Skeletal muscle cell (primary cell): ENCODE measurements around the gene CDC42EP4.
A peak's percentile ranks its signal among the peaks of the same experiment; 100 is the strongest.

Experiments used
- DNase-seq: peaks from one replicate; pipeline ENCODE4 v3.0.0-alpha.2; 2010; ENCODE audit warnings: low read depth
- H3K4me3 ChIP-seq: 2 replicates; pipeline ENCODE4 v1.5.1; 2011; ENCODE audit warnings: low read depth, mild to moderate bottlenecking, control low read depth, low read length, moderate library complexity

The CDC42EP4 gene

DNA sequence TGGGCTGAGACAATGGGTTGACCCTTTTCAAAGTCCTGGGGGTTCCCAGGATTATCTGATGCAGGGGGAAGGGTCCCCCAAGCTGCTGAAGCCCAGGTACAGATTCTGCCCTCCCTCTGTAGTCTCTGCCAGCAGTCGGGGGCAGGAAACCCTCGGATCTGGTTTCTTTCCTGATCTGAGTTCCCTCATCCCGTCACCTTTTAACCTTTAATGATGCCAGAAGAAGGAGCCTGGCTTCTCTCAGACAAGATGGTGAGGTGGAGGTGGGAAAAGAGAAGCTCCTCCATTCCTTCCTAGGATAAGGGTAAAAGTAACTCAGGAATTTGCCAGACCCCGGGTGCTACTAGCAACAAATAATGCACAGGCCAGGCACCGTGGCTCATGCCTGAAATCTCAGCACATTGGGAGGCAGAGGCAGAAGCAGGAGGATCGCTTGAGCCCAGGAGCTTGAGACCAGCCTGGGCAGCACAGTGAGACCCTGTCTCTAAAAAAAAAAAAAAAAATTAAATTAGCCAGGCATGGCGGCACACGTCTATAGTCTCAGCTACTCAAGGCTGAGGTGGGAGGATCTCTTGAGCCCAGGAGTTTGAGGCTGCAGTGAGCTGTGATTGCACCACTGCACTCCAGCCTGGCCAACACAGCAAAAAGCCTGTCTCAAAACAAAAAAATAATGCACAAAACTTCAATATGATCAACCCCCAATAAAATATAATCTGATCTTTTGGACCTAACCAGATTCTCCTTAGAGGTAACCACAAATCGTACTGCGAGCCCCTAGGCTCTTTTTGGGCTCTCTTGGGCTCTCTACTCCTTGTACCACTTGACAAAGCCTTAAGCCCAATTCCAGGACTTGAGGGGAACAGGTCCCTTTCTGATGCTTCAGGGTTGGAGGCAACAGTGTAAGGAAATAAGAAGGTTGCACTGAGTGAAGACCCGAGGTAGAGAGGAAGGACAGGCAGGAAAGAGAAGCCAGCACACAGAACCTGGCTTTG, 5.7 kb downstream of the CDC42EP4 start:
- no peak for DNase-seq
- peak overlapping the region; percentile 32 for H3K4me3 ChIP-seq

DNA sequence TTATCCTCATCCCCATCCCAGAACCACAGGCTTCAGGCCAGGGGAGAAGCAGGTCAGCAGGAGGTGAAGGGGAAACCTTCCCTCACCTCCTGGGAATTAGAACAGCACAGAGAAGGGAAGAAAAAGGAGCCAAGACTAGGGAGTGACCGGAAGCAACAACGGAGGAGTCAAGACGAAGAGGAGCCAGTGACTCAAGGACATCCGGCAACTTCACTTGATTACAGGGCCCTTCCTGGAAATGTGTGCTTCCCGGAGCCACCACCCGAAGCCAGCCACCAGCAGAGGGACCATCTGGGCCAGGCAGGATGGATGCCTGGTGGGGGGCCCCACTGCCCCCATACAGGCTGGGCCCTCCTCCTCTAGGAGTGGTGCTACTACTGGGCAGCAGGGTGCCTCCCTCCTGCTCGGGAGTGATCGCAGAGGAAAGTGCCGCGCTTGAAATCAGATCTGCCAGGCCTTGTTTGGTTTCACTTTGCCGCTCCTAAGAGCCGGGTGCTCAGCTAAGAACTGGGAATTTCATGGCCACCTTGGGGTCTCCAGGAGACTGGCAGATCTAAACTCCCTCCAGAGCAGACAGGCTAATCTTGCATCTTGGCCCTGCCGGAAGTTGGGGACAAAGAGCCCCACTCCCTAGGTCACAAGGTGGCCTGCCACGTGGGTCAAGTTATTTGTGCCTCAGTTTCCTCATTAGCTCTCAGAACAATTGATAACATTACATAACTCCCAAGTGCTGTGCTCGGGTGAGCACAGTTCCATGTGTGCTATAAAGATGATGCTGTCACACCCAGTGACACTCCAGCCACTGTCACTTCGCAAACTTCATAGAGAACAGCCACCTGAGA, 6.6 kb downstream of the CDC42EP4 start:
- H3K4me3 ChIP-seq = peak overlapping the region; percentile 32
- DNase-seq = no peak

DNA sequence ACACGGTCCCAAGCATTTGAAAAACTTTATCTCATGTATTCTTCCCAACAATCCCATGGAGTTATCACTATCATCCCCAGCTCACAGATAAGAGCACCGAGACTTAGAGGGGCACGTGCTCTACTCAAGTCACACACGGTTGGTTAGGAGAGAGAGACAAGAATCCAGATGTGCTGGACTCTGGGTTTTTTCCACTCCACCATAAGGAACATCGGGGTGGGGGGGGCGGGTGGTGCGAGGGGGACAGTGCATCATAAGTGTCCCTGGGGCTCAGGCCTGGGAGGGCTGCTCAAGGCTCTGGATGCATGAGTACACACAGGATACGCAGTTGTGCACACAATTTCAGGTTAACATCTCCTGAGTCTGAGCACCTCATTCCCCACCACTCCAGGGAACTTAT, 7.4 kb downstream of the CDC42EP4 start:
- DNase-seq = no peak

DNA sequence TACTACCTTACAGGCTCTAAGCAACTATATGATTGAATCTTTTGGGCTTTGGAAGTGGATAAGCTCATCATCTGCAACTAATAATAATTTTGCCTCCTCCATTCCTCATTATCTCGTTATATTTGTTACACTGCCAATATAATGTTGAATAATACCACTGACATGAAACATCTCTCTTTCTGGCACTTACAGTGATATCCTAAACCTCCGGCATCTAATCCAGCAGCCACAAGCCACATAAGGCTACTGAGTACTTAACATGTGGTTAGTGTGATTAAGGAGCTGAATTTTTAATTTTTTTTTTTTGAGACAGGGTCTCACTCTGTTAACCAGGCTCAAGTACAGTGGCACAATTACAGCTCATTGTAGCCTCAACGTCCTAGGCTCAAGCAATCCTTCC, 9.6 kb downstream of the CDC42EP4 start:
- DNase-seq = no peak
- no peak overlapping the region for H3K4me3 ChIP-seq

More for the DNA sequence above, 7.4 kb downstream of the CDC42EP4 start:
- no peak overlapping the region for H3K4me3 ChIP-seq

DNA sequence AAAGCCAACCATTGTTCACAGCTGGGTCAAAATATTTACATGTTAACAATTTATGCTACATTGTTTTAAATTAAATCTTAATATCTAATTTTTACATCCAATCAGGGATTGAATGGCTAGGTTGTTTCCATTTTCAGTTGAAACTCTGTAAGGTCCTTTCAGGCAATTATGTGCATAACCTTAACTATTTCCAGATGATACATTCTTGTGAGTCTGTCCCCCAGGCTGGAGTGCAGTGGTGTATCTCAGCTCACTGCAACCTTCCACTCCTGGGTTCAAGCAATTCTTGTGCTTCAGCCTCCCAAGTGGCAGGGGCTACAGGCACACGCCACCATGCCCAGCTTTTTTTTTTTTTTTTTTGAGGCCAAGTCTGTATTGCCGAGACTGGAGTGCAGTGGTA, 10.4 kb downstream of the CDC42EP4 start:
- DNase-seq = no peak
- no peak overlapping the region for H3K4me3 ChIP-seq

DNA sequence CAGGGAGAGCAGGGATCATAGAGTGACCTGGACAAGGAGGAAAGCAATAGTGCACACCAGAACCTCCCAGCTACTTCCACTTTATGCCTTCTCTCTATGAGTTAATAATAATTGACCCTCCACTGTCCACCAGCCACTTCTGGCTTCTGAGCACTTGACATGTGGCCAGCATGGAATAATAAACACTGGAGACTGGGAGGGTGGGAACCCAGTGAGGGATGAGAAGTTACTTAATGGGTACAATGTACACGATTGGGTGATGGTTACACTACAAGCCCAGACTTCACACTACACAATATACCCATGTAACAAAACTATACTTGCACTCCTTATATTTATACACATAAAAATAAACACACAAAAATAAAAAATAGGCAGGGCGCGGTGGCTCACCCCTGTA, 11.4 kb downstream of the CDC42EP4 start:
- no peak overlapping the region for H3K4me3 ChIP-seq
- no peak for DNase-seq

DNA sequence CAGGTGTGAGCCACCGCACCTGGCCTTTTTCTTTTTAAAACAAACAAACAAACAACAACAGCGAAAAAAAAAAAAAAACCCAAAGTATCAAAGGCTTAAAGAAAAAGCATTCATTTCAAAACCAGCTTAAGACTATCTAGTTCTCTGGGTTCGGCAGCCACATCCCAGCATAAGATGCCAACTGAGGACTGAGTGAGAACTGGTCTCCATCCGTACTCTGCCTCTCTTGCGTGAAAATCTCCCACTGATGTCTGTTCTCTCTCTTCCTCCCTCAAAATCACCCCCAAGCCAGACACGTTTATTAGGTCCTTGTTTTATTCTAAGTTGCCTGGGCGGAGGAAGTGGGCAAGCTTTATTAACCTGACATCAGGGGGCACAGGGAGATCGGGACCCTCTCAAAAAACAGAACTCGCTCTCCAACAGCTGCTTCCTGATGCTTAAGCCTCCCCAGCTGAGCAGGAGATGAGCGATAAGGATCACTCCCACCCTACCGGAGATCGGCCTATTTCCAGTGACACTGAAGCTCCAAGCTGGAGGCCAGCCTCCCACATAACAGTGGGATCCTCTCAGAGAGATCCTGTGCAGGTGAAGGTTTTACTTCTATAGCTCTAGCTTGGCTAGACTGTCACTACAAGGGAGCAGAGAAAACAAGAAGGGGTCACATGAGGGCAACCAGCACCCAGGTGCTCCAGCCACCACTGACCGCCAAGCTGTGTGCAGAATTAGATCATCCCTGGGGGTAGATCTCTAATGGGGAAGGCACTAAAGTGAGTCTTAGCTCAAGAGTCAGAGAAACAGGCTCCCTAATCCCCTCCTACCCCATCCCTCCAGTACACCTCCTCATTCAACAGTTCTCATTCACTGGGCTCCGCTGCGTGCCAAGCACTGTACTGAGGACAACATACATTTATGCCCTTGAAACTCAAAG, 13.6 kb downstream of the CDC42EP4 start:
- H3K4me3 ChIP-seq = no peak overlapping the region
- no peak for DNase-seq

DNA sequence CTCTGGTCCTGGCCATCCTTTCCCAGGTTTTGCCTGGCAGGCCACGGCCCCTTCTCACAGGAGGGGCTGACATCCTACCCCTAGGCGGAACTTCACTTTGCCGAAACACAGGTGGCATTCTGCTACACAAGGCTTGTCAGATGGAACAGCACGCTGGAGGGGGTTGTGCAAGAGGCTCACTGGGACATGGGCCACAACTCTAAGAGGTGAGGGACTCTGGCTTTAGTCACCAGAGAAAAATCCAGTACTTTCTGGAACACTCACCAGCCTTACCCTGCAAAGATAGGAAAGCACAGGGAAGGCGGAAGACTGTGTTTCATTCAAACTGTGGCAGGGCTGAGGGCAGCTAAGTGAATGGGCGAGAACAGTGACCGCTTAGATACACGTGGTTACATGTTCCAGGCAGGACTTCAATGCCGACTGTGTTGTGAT, 18.3 kb downstream of the CDC42EP4 start:
- DNase-seq = no peak
- H3K4me3 ChIP-seq = no peak overlapping the region

DNA sequence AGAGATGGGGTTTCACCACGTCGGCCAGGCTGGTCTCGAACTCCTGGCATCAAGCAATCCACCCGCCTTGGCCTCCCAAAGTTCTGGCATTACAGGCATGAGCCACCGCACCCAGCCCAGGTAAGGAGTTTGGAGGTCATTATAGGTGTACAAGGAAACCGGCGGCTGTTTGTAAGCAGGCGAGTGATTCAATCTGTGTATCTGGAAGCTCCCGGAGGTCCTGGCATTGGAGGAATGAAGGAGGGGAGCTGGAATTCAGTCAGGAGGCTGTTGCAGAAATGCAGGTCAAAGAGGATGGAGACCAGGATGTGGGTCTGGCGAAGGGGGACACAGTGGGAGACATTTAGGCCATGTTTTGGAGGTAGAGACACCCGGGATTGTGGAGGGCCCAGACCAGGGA, 18.8 kb downstream of the CDC42EP4 start:
- DNase-seq = no peak
- no peak overlapping the region for H3K4me3 ChIP-seq

DNA sequence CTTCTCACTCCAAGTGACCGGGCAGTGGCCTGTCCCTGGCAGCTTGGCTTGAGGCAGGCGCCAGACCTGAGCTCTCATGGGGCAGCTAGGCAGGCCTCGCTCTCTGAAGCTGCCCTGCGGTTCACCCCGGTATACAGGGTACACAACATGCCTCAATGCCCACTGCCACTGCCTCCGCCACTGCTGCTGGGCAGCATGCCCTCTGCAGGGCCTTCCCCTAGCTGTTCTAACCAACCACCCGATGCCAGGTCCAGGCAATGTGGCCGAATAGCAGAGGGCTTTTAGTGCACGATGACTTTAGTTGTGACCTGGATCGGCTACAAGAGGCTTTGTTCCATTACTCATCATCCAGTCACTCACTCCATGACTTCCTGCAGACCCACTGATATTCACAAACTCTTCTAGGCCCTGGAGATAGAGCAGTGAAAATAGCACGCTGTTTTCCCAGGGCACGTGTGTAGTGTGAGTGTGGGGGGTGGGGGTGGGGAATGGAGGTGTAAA, 19.7 kb downstream of the CDC42EP4 start:
- H3K4me3 ChIP-seq = no peak overlapping the region
- no peak for DNase-seq

DNA sequence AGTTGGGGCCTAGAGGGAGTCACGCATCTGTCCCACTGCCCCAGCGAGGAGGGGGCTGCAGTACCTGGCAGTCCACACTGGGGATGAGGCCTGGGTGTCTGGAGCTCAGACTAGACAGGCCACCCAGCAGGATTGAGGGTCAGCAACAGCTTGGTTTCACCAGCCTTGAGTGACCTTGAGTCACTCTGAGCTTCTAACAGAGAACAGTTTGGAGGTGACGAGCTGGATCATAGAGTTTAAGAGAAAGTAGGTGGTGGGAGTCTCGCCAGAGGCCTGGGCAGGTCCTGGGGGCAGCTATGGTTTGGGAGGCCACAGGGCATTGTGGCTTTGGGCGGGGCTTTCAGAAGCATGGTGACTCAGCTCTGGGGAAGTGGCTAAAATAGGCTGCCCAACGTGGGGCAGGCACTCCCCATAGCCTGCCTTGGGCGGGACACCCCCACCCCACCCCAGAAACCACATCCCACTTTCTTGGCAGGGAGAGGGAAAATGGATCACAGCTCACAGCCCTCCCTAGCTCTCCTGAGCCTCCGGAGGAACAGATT, 20.5 kb downstream of the CDC42EP4 start:
- peak; percentile 70 for DNase-seq
- H3K4me3 ChIP-seq = no peak overlapping the region

DNA sequence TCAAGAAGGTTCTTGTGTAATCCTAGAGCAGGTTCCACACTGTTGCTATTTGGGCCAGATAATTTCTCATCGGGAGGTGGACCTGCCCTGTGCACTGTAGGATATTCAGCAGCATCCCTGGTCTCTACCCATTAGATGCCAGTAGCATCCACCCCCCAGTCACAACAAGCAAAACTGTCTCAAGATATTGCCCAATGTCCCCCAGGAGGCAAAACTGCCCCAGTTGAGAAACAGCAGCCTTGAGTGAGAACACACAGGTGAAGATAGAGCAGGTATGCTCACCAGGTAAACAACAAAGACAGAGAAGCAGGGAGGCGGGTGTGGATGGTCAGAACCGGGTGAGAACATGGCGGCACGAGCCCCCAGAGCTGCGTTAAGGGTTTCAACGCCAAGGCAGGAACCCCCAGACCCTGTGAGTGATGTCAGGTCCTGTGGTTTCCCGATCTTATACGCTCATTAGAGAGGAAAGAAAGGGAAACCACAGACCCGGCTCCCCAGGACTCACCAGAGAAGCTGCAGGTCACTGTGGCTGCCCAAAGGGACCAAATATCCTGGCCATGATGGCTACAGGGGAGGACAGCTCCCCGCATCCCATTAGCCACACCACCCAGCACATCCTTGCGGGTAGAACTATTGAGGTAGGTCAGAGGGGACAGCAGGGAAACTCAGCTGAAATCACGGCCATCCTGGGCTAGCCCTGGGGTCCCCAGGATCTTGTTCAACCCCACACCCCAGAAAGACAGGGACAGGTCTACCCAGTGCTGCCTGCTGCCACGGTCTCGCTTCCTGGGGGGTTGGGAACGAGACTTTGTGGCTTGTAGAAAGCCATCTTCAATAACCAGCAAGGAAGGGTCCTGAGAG, 21.2 kb downstream of the CDC42EP4 start:
- no peak for DNase-seq
- no peak overlapping the region for H3K4me3 ChIP-seq

DNA sequence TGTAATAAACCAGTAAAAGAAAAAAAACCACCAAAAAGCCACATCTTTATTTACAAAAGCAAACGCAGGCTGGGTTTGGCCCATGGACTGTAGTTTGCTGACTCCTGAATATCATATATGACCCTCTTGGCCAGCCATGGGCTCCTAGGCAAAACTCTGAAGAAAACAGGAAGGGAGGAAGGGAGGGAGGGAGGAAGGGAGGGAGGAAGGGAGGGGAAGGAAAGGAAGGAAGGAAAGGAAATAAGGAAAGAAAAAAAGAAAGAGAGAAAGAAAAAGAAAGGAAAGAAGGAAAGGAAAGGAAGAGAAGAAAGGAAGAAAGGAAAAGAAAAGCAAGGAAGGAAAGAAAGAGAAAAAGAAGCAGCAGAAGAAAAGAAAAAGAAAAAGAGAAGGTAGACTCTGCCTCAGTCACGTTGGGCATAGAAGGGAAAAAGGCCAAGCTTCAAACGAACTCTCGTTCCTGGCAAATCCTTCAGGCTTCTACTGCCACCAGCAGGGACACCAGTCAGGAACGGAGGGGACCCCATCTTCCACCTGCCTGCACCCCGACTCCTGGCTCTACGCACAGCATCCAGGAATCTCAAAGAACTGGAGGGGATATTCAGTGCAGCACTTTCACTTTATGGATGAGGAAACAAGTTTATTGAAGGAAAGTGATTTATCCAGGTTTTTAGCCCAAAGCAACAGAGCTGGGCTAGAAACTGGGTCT, 22.1 kb downstream of the CDC42EP4 start:
- no peak for DNase-seq
- no peak overlapping the region for H3K4me3 ChIP-seq

DNA sequence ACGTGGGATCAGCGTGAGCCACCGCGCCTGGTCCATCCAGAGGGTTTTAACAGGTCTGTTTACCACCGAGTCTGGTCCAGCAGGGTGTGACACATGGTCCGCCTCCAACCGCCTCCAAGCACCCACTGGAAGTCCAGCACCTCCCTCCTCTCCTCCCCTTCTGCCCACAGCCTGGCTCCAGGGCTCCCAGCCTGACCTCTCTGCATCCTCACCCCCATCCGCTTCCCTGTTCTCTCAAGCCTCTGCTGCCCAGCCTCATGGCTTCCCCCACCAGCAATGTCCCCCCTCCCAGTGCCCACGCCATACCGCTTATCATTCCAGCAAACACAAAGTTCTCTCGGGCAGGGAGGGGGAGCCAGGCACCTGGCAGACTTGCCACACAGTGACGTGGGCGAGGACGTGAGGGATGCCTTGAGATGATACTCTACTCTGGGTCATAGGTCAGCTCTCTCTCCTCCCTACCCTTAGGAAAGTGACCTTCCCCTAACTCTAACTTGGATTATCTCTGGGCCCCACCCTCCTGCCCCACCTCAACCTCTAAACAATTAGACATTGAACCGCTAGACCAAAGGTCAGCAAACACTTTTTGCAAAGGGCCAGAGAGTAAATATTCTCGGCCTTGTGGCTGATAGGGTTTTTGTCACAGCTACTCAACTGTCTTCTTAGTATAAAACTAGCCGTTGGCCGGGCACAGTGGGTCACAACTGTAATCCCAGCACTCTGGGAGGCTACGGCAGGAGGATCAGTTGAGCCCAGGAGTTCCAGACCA, 23.1 kb downstream of the CDC42EP4 start:
- DNase-seq = no peak
- no peak overlapping the region for H3K4me3 ChIP-seq

DNA sequence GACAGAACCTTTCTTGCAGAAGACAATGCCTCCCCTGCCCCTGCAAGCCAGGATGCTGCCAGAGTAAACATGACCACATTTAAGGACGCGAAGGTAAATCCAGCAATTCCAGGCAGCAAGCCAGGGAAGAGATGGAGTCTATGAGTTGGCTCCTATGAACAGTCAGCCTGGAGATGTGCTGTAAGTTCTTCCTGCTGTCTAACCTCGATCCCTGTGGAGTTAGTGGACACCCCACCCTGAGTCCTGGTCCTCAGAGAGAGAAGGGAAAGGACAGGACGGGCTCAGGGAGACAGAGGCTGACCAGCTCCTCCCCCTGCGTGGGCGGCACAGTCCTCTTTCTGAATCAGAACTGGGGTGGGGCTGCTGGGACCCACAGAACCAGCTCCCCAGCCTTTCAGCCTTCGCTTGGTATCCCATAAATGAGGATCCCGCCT, 24.9 kb downstream of the CDC42EP4 start:
- peak; percentile 75 for DNase-seq
- H3K4me3 ChIP-seq = no peak overlapping the region

DNA sequence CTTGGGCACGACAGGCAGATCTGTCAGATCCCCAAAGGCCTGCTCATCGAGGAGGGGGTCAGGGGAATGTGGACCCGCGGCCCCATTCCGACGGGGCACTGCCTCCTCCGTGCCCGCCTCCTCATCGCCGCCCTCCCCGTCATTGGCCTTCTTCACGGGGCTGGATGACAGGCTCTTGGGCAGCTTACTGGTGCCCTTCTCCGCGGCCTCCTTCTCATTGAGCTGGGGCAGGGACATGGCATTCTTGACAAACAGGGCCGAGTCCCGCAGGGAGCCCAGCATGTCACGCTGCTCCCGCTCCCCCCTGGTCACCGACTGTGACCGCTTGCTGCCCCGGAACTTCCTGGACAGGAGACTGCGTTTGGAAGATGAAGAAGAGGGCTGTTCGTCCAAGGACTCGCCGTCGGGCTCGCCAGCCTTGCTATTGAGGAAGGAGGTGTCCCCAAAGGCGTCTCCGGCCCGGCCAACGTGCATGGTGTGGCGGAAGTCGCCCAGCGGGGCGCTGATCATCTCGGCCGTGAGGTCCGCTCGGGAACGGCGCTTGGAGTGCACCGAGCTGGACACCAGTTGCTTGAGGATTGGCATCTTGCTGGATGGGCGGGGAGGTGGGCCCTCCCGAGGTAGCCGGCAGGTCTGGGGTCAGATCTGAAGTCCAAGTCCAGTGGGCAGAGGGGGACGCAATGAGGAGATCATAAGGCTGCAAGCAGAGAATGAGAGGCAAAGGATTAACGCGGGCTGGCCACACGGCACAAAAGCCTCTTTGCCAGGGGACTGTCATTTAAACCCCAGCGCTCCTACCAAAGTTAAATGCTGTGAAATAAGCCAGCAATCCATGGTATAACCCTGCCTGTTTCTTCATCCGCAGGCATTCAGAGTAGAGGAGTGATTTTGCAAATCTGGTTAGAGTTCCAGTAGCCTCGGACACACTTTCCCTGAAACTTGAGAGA, 25.6 kb downstream of the CDC42EP4 start:
- DNase-seq = no peak
- H3K4me3 ChIP-seq = no peak overlapping the region
